Progenitor cell of endocrine pancreas (in vitro differentiated cells): ENCODE results near the gene HS6ST3. TPM values are rescaled to one million over a fixed set of nuclear protein-coding genes. Genes with fewer than 3 reads are reported as not detected.
"Not testable (repeated sequence)": the region's sequence is repeated elsewhere in the genome, so short reads cannot be mapped to it uniquely, and the experiment has no call there.

ENCODE experiments used
- DNase-seq: peaks from one replicate; pipeline ENCODE4 v3.0.0; 2021; ENCODE audit warnings: low spot score; ENCODE audit not compliant: unreplicated experiment
- H3K27ac Mint-ChIP-seq: 2 replicates; pipeline ENCODE4 v1.8.0; 2021; ENCODE audit warnings: mild to moderate bottlenecking, moderate library complexity, mixed read lengths
- H3K27me3 Mint-ChIP-seq: 2 replicates; pipeline ENCODE4 v1.8.0; 2021; ENCODE audit warnings: mixed read lengths
- H3K36me3 Mint-ChIP-seq: 2 replicates; pipeline ENCODE4 v1.8.0; 2022; ENCODE audit warnings: mixed read lengths; ENCODE audit not compliant: insufficient read depth
- H3K4me1 Mint-ChIP-seq: 2 replicates; pipeline ENCODE4 v1.8.0; 2021; ENCODE audit warnings: low read depth, mixed read lengths
- H3K4me3 Mint-ChIP-seq: 2 replicates; pipeline ENCODE4 v1.8.0; 2021; ENCODE audit warnings: low read depth, mild to moderate bottlenecking, moderate library complexity, mixed read lengths
- H3K9me3 Mint-ChIP-seq: 2 replicates; pipeline ENCODE4 v1.8.0; 2021; ENCODE audit warnings: low read depth, mixed read lengths
- CTCF ChIP-seq: fragments of 200-600 bp; sonication (generic); IDR thresholded peaks from one replicate; pipeline ENCODE4 v1.5.0; 2021; ENCODE audit warnings: antibody characterized with exemption, mild to moderate bottlenecking; ENCODE audit not compliant: unreplicated experiment
- total RNA-seq: library from RNA; stranded (reverse); gene quantifications from 2 replicates; pipeline ENCODE4 v1.2.1, GENCODE V29; 2021

The HS6ST3 gene
- total RNA-seq, 1 donor from 2014 or later = 0.84 TPM

GRCh38 chr13:96500953-96501352 is 411.0 kb downstream of the HS6ST3 start:
- no peaks in the 10 kb centered on the region for H3K36me3 Mint-ChIP-seq
- peaks cover 8% of the 10 kb centered on the region for H3K9me3 Mint-ChIP-seq
- H3K4me3 Mint-ChIP-seq = no peak overlapping the region
- no peaks in the 10 kb centered on the region for H3K27me3 Mint-ChIP-seq
- DNase-seq = no peak
- no peak for TF ChIP-seq CTCF
- no peak overlapping the region for H3K27ac Mint-ChIP-seq
- no peaks in the 10 kb centered on the region for H3K4me1 Mint-ChIP-seq

GRCh38 chr13:96503481-96503880 is 413.6 kb downstream of the HS6ST3 start:
- Mint-ChIP-seq H3K27ac (no peak overlapping the region), H3K4me3 (no peak overlapping the region), H3K9me3 (peaks cover 4% of the 10 kb centered on the region), H3K27me3 (no peaks in the 10 kb centered on the region), H3K4me1 (no peaks in the 10 kb centered on the region), H3K36me3 (no peaks in the 10 kb centered on the region)
- no peak for DNase-seq
- TF ChIP-seq CTCF = no peak

GRCh38 chr13:96511587-96511986 is 421.7 kb downstream of the HS6ST3 start:
- H3K27ac Mint-ChIP-seq = no peak overlapping the region
- no peaks in the 10 kb centered on the region for H3K4me1 Mint-ChIP-seq
- H3K4me3 Mint-ChIP-seq = no peak overlapping the region
- no peaks in the 10 kb centered on the region for H3K9me3 Mint-ChIP-seq
- H3K27me3 Mint-ChIP-seq = no peaks in the 10 kb centered on the region
- no peaks in the 10 kb centered on the region for H3K36me3 Mint-ChIP-seq
- no peak for TF ChIP-seq CTCF
- no peak for DNase-seq

- TF ChIP-seq CTCF = no peak
Observed at GRCh38 chr13:96519380-96519779, 429.5 kb downstream of the HS6ST3 start.

GRCh38 chr13:96524398-96525020 is 434.6 kb downstream of the HS6ST3 start:
- not testable (repeated sequence) for H3K36me3 Mint-ChIP-seq, H3K27me3 Mint-ChIP-seq, DNase-seq, H3K9me3 Mint-ChIP-seq, H3K4me3 Mint-ChIP-seq, H3K27ac Mint-ChIP-seq, H3K4me1 Mint-ChIP-seq

More at GRCh38 chr13:96519380-96519779, 429.5 kb downstream of the HS6ST3 start:
- H3K9me3 Mint-ChIP-seq = peaks cover 7% of the 10 kb centered on the region
- H3K4me1 Mint-ChIP-seq = no peaks in the 10 kb centered on the region
- H3K36me3 Mint-ChIP-seq = no peaks in the 10 kb centered on the region
- H3K27ac Mint-ChIP-seq = no peak overlapping the region
- no peak overlapping the region for H3K4me3 Mint-ChIP-seq
- no peaks in the 10 kb centered on the region for H3K27me3 Mint-ChIP-seq
- DNase-seq = no peak

GRCh38 chr13:96525715-96526114 is 435.8 kb downstream of the HS6ST3 start:
- no peak for DNase-seq

More at GRCh38 chr13:96525715-96526114, 435.8 kb downstream of the HS6ST3 start:
- Mint-ChIP-seq H3K27me3 (peaks cover 4% of the 10 kb centered on the region), H3K9me3 (peaks cover 4% of the 10 kb centered on the region), H3K27ac (no peak overlapping the region), H3K4me1 (peaks cover 6% of the 10 kb centered on the region), H3K36me3 (no peaks in the 10 kb centered on the region), H3K4me3 (no peak overlapping the region)
- no peak for TF ChIP-seq CTCF
